ENCODE measurements around the gene SLC44A2.
A peak's percentile ranks its signal among the peaks of the same experiment; 100 is the strongest.

The SLC44A2 gene

DNA sequence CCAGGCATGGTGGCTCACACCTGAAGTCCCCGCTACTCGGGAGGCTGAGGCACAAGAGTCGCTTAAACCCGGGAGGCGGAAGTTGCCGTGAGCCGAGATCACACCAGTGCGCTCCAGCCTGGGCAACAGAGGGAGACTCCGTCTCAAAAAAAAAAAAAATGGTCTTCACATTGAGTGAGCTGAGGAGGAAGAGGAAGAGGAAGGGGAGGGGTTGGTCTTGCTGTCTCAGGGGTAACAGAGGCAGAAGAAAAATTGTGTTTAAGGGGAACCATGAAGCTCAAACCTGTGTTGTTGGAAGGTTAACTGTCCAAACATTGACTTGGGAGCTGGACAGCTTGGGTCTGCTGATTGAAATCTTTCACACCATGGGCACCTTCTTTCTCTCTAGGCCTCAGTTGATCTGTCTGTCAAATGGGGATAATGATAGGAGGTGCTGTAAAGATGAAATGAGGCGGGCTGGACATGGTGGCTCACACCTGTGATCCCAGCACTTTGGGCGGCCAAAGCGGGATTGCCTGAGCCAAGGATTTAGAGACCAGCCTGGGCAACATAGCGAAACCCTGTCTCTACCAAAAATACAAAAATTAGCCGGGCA, 9.8 kb upstream of the SLC44A2 start:
- DNase-seq (ENCODE audit: low read depth), result no peak
- H3K4me3 ChIP-seq (ENCODE audit: control insufficient read depth, low read depth, low read length), result no peak overlapping the region
- TF ChIP-seq CTCF (IDR thresholded peaks at IDR 0.05; ENCODE audit: control insufficient read depth, insufficient read depth, low read depth, low read length, missing control alignments), result no peak

DNA sequence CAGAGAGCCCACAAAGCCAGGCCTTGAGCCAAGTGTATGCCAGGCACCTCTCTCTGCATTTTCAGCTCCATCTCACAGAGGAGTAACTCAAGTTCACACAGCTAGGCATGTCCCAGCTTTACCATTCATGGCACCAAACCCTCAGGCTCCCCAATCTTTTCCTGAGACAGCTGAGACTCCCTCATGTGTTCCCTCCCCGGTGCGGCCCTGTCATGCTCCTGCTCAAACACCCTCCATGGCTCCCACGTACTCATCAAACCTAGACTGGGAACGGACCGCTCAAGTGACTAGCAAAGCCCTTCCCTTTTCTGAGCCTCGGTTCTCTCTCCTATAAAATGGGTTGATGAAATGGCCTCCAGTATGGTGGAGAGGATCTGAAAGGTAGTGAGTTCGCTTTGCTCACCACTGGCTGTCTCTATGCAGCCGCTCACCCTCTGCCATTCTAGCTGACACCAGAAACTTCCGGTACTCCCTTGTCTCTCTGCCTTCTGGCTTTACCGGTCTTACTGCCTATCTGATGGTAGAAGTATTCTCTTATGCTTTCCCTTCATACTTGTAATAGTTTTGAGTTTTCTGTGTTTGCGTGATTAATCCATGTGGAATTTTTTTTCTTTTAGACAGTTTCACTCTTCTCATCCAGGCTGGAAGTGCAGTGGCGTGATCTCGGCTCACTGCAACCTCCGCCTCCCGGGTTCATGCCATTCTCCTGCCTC, 7.8 kb upstream of the SLC44A2 start:
- no peak for TF ChIP-seq CTCF (IDR thresholded peaks at IDR 0.05; ENCODE audit: control insufficient read depth, insufficient read depth, low read depth, low read length, missing control alignments)
- DNase-seq (ENCODE audit: low read depth), result peak; percentile 69
- H3K4me3 ChIP-seq (ENCODE audit: control insufficient read depth, low read depth, low read length), result no peak overlapping the region

- no peak for DNase-seq (ENCODE audit: low read depth)
- H3K4me3 ChIP-seq (ENCODE audit: control insufficient read depth, low read depth, low read length), result no peak overlapping the region
- no peak for TF ChIP-seq CTCF (IDR thresholded peaks at IDR 0.05; ENCODE audit: control insufficient read depth, insufficient read depth, low read depth, low read length, missing control alignments)
Observed at GRCh38 chr19:10618846-10619245, 6.5 kb upstream of the SLC44A2 start.

GRCh38 chr19:10620786-10621185, 4.6 kb upstream of the SLC44A2 start:
- TF ChIP-seq CTCF (IDR thresholded peaks at IDR 0.05; ENCODE audit: control insufficient read depth, insufficient read depth, low read depth, low read length, missing control alignments), result no peak
- DNase-seq (ENCODE audit: low read depth), result no peak
- H3K4me3 ChIP-seq (ENCODE audit: control insufficient read depth, low read depth, low read length), result no peak overlapping the region

DNA sequence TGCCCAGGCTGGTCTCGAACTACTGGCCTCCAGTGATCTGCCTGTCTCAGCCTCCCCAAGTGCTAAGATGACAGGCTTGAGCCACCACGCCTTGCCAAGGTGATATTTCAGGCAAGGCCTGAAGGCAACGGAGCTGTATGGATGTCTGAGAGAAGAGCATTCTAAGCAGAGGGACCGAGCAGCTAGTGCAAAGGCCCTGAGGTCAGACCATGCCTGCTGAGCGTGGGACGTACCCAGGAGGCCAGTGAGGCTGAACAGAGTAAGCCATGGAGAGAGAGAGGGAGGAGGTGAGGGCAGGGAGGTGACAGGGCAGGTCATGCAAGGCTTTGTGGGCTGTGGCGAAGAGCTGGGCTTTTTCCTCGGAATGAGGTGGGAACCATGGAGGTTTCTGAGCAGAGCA, 3.4 kb upstream of the SLC44A2 start:
- no peak for TF ChIP-seq CTCF (IDR thresholded peaks at IDR 0.05; ENCODE audit: control insufficient read depth, insufficient read depth, low read depth, low read length, missing control alignments)
- no peak overlapping the region for H3K4me3 ChIP-seq (ENCODE audit: control insufficient read depth, low read depth, low read length)

GRCh38 chr19:10624585-10624984, 768 bp upstream of the SLC44A2 start:
- TF ChIP-seq CTCF (IDR thresholded peaks at IDR 0.05; ENCODE audit: control insufficient read depth, insufficient read depth, low read depth, low read length, missing control alignments), result no peak
- no peak overlapping the region; the same call in 1 of the 2 replicates for H3K4me3 ChIP-seq (ENCODE audit: control insufficient read depth, low read depth, low read length)
- DNase-seq (ENCODE audit: low read depth), result no peak

More for the DNA sequence above, 3.4 kb upstream of the SLC44A2 start:
- DNase-seq (ENCODE audit: low read depth), result no peak
